ENCODE data around the gene KRTAP10-4. TPM values are rescaled to one million over a fixed set of nuclear protein-coding genes. Genes with fewer than 3 reads are reported as not detected.

The KRTAP10-4 gene
- total RNA-seq, 4 donors from 2014 or later = not detected

- H3K27ac ChIP-seq = no peak overlapping the region
- TF ChIP-seq EP300 (IDR thresholded peaks at IDR 0.05) (no peak), CTCF (IDR thresholded peaks at IDR 0.05) (no peak), POLR2A (IDR thresholded peaks at IDR 0.05) (no peak)
- DNase-seq (ENCODE audit: low spot score in 2 of 2) = no peak
- no peak overlapping the region for H3K4me3 ChIP-seq
- no peaks in the 10 kb centered on the region for H3K36me3 ChIP-seq
- no peaks in the 10 kb centered on the region for H3K27me3 ChIP-seq
- H3K9me3 ChIP-seq = peaks cover 0 to 20% (median 0%) of the 10 kb centered on the region in 4 donors
- 0 to 40% methylated on average over 1 of the region's 1 CpG for WGBS, 2 donors
- H3K4me1 ChIP-seq = no peaks in the 10 kb centered on the region
Observed at GRCh38 chr21:44564886-44565598, 8.5 kb upstream of the KRTAP10-4 start.

GRCh38 chr21:44566403-44566802 lies 7.1 kb upstream of the KRTAP10-4 start:
- H3K27me3 ChIP-seq = no peaks in the 10 kb centered on the region
- H3K4me1 ChIP-seq = no peaks in the 10 kb centered on the region
- H3K9me3 ChIP-seq = peaks cover 0 to 27% (median 0%) of the 10 kb centered on the region in 4 donors
- H3K4me3 ChIP-seq = no peak overlapping the region
- no peak overlapping the region for H3K27ac ChIP-seq
- WGBS, 2 donors = 68 to 76% methylated on average over 1 of the region's 1 CpG
- TF ChIP-seq POLR2A (IDR thresholded peaks at IDR 0.05) (no peak), CTCF (IDR thresholded peaks at IDR 0.05) (no peak), EP300 (IDR thresholded peaks at IDR 0.05) (no peak)
- no peaks in the 10 kb centered on the region for H3K36me3 ChIP-seq
- no peak for DNase-seq (ENCODE audit: low spot score in 2 of 2)

GRCh38 chr21:44567481-44568171 lies 5.9 kb upstream of the KRTAP10-4 start:
- no peak overlapping the region for H3K27ac ChIP-seq
- 92 to 93% methylated on average over 18 of the region's 18 CpGs for WGBS, 2 donors
- peaks cover 0 to 31% (median 0%) of the 10 kb centered on the region in 4 donors for H3K9me3 ChIP-seq
- H3K36me3 ChIP-seq = no peaks in the 10 kb centered on the region
- no peak overlapping the region for H3K4me3 ChIP-seq
- DNase-seq (ENCODE audit: low spot score in 2 of 2) = no peak
- no peaks in the 10 kb centered on the region for H3K4me1 ChIP-seq
- no peaks in the 10 kb centered on the region for H3K27me3 ChIP-seq
- no peak for TF ChIP-seq EP300 (IDR thresholded peaks at IDR 0.05)
- TF ChIP-seq CTCF (IDR thresholded peaks at IDR 0.05) = no peak
- no peak for TF ChIP-seq POLR2A (IDR thresholded peaks at IDR 0.05)

GRCh38 chr21:44568261-44568660 lies 5.3 kb upstream of the KRTAP10-4 start:
- no peaks in the 10 kb centered on the region for H3K36me3 ChIP-seq
- no peak overlapping the region for H3K27ac ChIP-seq
- WGBS, 2 donors = 81 to 84% methylated on average over 11 to 12 of the region's 12 CpGs
- no peak for DNase-seq (ENCODE audit: low spot score in 2 of 2)
- no peaks in the 10 kb centered on the region for H3K4me1 ChIP-seq
- TF ChIP-seq EP300 (IDR thresholded peaks at IDR 0.05) (no peak), CTCF (IDR thresholded peaks at IDR 0.05) (no peak), POLR2A (IDR thresholded peaks at IDR 0.05) (no peak)
- no peak overlapping the region for H3K4me3 ChIP-seq
- H3K9me3 ChIP-seq = peaks cover 0 to 29% (median 0%) of the 10 kb centered on the region in 4 donors
- H3K27me3 ChIP-seq = no peaks in the 10 kb centered on the region
